Stimulated activated CD8-positive, alpha-beta memory T cell treated with anti-CD3 and anti-CD28 coated beads, Interleukin-2, amount 100 ng/mL, for 1 hour (primary cell): ENCODE measurements around the gene KATNAL1.

ENCODE experiments used
- DNase-seq, 2 donors: peaks; one replicate each; pipeline ENCODE4 v3.0.0-alpha.2; 2020; ENCODE audit warnings: low read depth in 2 of 2

Gene KATNAL1

DNA sequence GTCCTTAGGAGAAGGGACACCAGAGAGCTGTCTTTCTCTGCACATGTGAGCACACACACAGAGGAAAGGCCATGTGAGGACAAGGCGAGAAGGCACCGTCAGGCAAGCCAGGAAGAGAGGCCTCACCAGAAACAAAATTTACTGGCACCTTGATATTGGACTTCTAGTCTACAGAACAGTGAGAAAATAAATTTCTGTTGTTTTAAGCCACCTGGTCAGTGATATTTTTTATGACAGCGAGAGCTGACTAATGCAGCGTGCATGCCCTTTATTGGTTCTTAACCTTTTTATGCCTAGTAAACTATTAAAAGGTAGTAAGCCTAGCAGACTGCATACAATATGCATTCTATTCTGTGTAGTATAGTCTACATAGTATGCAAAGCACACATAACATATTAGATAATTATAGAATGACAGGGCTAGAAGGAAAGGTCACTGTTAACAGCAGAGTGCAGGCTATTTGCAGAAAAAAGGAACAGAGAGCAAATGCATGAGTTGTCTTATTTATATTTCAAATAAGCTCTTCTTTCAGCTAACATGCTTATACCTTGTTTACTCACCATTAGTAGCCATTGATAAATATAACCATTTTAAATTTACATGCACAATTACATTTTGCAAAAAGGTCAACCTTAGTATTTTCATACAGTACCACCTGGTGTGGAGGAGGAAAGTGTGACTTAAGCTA lies 25.2 kb upstream of the KATNAL1 start:
- no peak for DNase-seq

DNA sequence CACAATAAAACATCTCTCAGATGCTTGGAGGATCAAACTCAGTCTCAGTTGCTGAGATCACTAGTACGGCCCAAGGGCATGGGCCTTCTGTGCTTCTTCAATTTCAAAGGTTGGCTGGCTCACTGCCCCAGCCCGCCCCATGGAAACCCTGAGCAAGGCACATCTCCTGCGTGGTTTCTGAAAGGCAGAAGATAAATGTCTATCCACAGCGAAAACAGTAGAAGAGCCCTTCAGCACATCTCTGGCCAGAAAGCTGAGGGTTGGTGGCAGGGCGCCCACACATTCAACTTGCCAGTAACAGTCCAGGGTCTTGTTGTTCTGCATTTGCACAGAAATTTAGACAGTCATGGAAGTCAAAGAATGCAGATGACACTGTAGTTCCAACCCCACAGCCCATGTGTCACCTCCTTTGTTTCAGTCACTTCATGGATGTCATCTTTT lies 24.0 kb upstream of the KATNAL1 start:
- no peak for DNase-seq

DNA sequence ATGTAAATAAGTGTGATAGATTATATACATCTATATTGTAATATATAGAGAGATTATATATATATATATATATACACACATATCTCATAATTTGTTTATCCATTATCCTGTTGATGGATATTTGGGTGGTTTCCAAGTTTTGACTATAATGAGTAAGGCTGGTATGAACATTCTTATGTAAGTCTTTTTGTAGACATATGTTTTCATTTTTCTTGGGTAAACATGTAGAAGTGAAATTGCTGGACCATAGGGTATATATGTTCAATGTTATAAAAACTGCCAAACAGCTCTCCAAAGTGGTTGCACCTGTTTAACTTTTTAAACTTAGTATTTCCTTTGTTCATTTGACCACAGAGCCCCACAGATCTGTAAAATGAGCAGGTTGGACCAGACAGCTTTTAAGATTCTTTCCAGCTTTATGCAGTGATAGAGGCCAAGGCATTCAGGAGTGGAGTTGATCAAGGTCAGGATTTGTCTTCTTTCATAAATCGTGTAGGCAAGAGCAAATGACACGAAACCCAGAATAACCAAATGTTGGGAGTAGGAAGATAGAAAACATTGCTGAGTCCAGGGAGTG lies 21.7 kb upstream of the KATNAL1 start:
- no peak for DNase-seq

DNA sequence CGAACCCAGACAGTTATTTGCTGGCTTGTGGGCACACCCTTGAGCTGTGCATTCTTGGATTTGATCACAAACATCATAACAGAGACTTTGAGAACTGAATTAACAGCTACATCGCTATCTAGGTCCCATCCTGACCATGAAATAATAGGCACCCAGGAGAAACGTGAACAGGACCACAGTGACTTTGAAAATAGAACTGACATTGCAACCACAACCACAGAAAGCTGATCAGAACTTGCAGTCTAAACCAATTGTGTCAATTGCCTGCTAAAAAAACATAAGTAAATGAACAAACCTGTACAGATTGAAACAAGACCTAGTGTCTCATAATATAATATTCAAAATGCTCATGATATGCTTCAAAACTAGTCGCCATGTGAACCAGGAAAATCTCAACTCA lies 18.3 kb upstream of the KATNAL1 start:
- no peak for DNase-seq

DNA sequence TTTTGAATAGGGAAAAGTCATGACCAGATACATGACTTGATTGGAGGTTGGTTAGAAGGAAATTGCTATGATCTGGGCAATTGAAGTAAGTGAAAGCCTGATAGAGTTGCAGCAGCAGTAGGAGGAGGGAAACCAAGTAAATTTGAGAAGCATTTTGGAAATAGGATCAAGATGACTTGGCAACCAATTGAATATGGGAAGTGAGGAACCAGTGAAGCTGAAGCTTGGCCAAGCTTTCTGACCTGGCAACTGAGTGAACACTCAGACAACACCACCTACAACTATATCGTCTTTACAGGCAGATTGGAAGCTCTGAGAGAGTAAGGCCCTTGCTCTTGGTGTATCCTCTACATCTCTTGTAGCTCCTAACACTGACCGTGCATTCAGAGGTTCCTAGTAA lies 16.2 kb upstream of the KATNAL1 start:
- no peak for DNase-seq

DNA sequence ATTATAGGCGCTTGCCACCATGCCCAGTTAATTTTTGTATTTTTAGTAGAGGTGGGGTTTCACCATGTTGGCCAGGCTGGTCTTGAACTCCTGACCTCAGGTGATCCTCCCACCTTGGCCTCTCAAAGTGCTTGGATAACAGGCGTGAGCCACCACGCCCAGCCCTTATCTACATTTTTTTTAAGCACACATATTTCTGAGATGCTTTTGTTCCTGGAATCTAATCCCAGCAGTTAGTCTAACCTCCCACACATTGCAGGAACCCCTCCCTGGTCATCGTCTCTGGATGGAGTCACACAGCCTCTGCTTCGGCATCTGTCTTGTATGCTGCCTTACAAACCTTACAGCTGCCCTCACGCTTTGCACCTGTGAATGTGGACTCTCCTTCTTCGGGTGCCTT lies 15.1 kb upstream of the KATNAL1 start:
- no peak for DNase-seq

DNA sequence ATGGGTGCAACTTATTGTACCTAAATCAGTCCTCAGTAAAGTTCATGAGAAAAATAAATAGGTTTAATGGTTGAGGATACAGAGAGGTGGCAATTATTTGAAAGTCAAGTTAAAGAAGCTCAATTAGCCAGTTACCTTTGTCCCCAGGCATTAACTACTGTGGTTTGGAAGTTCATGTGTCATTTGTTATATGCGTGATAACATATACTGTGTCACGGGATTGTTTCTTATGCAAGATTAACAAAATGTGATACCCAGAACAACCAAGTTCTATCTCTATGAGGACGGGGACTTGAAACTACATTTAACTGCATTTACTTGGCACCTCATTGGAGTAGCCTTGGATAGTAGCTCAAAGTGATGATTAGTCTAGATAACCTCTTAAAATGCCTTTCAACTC lies 13.9 kb upstream of the KATNAL1 start:
- DNase-seq: no peak

DNA sequence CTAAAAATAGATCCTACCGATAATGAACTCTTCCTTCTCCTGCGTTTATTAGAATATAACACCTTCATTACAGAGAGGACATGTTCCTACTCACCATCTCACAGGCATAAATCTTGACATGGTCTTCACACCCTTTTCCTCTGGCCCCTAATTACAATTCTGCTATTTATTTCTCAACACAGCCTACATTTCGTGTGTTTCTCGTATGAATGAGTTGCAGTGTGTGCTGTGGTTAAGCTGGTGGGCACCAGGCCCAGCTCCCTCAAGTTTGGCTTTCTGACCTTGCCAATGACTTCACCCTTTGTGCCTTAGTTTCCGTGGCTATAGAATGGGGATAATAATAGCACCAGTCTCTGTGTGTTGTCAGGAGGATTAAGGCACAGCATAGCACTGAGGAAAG lies 12.3 kb upstream of the KATNAL1 start:
- no peak for DNase-seq

DNA sequence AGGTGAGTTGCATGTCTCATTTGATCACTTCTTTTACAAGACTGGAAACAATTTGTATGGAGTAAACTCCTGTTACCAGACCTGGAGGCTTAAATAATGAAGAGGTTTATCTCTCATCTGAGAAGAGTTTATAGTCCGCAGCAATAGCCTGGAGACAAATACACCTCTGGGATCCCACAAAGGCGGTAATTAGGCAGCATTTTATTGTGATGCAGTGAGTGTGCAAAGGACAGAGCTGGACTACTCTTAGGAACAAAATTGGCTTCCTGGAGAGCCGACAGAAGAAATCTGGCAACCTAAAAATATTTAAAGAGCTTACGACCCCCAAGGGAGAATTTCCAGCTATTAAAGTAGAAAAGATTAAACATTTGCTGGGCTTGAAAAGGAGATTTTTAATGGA lies 11.8 kb upstream of the KATNAL1 start:
- DNase-seq: no peak

DNA sequence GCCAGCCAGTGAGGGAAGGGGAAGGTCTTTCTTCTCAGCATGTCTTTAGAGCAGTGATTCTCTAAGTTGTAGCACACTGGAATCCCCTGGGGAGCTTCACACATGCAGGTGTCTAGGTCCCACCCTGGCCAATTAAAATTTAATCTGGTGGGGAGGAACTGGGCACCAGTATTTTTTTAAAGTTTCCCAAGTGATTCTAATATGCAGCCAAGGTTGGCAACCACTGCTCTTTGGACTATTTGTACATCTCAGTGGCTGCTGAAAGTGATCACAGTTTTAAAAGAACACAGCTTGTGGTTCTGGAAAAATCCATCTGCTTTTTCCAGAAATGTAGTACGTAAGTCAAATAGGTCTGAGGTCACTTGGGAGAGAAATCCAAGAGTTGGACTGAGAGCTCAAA lies 10.7 kb upstream of the KATNAL1 start:
- DNase-seq: no peak

DNA sequence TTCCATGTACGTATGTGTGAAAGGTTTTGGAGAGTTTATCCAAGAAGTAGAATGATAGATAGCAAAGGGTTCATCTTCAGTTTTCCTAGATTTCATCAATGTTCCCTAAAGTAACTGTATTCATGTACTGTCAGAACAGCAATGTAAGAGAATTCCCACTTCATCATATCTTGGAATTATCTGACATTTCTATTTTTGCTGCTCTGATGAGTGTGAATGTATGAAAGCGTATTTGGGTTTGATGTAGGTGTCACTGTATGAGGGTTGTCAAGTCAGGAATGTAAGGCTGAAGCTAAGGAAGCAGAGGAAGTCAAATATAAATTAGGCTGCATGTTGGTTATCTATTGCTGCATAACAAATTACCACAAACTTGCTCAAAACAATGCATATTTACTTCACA lies 7.2 kb upstream of the KATNAL1 start:
- DNase-seq: no peak

DNA sequence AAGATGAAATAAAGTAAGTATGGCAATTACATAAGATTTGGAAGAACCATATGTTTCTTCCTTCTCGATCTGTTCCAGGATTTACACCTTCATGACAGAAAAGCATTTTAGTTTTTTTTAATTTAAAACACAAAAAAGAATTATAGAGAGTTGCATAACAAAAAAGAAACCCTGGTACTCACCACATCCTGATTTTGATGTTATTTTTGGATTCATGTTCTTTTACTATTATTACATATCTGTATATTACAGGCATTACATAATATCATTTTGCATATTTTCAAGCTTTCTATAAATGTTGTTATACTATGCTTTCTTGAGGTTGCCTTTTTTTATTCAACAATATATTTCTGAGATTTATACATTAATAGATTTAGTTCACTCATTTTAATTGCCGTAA lies 6.7 kb upstream of the KATNAL1 start:
- no peak for DNase-seq

DNA sequence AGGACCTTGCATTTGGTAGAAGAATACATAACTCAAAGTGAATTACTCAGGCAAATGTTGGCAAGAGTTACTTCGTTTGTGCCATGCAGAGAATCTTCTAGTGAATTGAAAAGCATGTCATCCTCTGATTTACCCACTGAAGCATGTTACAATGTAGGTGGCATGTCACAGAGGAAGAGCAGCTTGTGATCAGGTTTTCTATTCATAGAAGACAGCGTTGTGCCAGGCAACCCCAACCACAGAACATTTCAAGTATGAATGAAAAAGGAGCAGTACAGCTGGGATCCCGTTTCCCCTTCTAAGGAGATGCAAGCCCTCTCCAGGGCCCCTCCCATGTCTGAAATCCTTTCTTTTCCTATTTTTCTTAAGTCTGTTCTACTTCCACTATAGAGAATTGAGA lies 6.0 kb upstream of the KATNAL1 start:
- DNase-seq: no peak

DNA sequence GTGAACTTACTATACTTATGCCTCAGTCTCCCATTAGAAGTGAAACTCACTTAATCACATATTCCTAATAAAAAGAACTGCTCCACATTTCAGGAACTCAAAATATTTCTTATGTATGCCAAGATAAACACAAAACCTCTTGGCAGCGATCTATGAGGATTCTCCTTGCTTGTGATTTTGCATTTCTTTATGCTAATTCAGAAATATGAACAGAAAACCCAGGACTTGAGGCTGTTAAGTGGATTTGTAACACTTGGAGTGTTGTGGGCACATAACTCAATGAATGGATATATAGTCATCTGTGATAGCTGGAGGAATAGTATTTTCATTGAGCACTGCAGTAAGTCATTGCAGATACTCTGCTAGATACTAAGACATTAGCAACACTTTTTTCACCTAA lies 5.6 kb upstream of the KATNAL1 start:
- DNase-seq: no peak

DNA sequence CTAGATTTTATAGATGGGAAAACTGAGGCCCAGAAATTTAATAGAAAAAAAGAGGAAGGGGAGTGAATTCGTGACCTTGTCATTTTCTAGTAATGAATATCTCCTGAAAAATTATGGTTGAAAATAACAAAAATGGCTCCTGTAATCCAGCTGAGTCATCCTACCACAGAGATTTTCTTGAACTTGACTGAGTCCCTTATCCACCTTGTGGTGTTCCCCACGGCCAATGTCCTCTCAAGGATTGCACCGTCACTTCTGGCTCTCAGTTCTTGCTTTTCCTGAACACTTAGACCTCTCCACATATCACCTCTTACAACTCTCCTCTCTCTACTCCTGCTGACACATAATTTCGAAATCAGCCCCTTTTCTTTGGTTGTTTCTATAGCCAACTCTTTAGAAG lies 1.2 kb upstream of the KATNAL1 start:
- no peak for DNase-seq

DNA sequence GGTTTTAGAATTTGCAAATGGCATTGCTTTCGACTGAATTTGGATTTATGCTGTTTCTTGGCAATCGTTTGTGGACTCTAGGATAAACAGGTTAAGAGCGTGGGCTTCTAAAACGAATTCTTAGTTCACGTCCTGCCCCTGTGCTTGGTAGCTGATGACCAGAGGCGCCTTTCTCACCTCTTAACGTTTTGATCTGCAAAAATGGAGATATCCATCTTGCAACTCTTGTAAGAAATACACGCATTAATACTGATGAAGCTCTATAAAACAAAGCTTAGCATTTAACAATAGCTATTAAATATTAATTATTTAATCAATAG lies 580 bp upstream of the KATNAL1 start:
- DNase-seq: no peak

DNA sequence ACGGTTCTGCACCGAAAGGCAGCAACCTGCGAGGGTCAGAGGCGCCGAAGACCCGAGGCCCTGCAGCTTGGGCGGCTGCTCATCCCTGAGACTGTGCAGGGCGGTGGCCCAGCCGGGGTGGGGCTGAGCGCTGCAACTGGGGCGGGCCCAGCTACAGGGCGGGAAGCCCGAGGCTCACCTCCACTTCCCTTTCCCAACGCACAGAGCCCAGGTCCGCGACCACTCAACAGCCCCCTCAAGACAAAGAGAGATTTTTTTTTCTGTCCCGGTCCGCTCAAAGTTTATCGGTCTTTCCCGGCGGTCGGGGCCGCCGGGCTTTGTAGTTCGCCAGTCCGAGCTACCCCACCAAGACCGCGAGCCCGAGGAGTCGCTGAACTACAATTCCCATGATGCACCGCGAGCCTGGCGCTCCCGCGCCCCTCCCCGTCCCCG lies 573 bp downstream of the KATNAL1 start:
- DNase-seq: peak; percentile 78 to 86

DNA sequence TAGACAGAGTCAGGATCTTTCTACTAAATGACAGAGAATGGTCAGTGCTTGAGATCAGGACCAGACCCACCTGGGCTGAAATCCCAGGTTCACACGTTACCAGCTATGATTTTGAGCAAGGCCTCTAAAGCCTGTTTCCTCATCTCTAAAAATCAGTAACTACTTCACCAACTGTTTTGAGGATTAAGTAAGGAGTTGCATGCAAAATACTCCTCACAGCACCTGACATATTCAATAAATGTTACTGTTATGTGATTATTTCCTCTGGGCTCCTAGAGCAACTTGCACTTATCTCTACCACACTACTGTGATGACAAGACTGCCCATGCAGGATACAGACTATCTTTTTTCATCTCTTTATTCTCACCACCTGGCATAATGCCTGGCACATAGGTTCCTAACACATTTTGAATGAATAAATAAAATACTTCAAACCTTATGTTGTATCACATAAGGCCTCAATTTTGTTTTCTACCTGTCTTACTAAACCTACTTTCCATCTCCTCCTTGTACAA lies 1.8 kb downstream of the KATNAL1 start:
- DNase-seq: no peak

DNA sequence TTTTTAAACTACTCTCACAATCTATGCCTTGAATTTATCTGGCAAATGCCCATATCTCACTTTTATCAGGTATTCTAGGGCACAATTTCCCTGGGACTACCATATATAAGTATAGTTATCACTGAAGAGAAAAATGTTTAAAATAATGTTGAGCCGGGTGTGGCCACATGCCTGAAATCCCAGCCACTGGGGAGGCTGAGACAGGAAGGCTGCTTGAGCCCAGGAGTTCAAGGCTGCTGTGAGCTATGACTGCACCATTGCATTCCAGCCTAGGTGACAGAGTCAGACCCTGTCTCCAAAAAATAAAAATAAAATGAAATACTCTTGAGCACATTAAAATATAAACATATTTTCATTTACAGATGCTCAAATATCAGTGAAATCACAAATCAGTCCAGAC lies 4.1 kb downstream of the KATNAL1 start:
- DNase-seq: no peak

DNA sequence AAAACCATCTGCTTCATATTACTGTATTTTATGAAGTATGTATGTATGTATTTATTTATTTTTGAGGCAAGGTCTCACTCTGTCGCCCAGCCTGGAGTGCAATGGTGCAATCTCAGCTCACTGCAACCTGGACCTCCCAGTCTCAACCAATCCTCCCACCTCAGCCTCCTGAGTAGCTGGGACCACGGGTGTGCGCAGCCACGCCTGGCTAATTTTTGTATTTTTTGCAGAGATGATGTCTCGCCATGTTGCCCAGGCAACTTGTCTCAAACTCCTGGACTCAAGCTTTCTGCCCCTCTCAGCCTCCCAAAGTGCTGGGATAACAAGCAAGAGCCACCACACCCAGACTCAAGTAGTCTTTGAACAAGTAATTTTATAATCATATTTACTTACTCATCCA lies 5.5 kb downstream of the KATNAL1 start:
- no peak for DNase-seq

DNA sequence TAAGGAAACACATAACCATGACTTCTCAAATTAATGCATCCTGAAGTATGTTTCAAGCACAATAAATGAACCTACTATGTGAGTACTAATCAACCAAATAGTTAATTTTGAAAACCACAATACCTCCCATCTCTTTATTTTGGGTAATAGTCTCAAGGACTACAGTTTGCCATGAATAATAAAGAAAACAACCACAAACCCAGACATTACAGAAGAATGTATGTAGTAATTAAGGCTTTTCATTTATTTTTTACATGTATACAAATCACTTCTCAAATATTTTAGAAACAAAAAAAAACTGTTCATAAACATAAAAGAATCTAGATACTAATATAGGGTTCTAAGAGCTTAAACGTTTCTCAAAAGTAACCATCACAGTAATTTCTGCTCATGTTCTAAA lies 6.8 kb downstream of the KATNAL1 start:
- DNase-seq: no peak

DNA sequence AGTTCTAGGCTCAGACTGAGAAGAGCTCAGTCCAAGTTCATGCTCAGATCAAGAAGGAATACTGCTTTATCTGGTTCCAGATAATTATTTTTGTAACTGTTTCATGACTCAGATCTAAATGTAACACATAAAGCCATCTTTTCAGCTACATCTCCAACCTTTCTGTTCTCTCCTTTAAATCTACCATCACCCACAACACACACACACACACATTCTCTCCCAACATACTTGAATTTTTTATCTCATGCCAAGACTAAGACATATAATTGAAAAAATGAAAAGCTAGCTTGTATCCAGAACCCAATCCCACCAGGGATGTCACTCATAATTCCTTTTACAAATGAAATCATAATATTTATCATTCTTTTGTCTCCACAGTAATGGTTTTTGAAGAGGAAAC lies 7.6 kb downstream of the KATNAL1 start:
- no peak for DNase-seq

DNA sequence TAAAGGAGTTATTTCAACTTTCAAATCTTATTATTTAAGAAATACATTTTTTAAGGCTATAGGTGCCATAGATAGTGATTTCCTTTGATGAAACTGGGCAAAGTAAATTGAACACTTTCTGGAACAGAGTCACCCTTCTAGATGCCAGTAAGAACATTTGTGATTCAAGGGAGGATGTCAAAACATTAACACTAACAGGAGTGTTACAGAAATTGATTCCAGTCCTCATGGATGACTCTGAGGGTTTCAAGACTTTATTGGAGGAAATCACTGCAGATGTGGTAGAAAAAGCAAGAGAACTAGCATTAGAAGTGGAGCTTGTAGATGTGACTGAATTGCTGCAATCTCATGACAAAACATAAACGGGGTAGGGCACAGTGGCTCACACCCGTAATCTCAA lies 12.2 kb downstream of the KATNAL1 start:
- no peak for DNase-seq

DNA sequence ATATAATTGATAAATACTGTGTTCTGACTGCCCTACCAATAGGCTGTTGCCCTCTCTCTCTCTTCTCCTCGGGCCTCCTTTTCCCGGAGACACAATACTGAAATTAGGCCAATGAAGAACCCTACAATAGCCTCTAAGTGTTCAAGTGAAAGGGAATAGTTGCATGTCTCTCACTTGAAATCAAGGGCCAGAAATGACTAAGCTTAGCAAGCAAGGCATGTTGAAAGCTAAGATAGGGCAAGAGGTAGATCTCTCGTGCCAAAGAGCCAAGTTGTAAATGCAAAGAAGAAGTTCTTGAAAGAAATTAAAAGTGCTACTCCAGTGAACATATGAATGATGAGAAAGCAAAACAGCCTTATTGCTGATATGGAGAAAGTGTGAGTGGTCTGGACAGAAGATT lies 13.3 kb downstream of the KATNAL1 start:
- DNase-seq: no peak
